ENCODE data around the gene B3GALT4.
"Not testable (repeated sequence)": the region's sequence is repeated elsewhere in the genome, so short reads cannot be mapped to it uniquely, and the experiment has no call there.

The B3GALT4 gene

DNA sequence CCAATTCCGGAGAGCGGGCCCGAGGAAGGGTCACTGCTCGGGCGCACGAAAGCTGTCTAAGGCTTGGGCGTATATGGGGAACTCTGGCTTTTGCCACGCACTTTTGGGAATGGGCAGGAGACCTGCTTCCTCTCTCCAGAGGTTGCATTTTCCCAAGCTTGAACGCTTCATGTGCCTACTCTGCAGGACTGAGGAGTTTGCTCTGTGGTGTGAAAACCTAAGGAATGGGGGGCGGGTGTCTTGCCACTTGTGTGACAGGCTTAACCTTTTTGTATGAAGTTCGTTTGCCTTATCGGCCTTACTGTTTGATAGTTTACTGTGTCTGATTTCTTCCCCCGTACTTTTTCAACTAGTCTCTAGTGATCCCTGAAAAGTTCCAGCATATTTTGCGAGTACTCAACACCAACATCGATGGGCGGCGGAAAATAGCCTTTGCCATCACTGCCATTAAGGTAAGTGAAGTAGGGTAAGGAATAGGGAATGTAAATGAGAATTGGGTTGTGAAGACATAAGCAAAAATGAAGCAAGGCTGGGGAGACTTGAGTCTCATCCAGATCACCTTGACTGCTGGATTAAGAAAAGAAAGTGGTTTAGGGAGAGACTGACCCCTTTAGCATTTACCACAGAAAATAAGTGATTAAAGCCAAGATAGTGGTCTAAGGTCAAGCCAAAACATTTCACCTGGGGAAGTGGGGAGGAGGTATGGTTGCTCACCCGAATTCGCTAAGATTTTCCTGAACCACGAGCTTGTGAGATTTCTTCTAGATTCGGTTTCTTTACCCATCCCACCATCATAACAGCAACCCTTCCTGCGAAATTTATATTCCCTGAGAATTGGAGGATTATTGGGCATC, 4.4 kb upstream of the B3GALT4 start:
- no peak for DNase-seq

DNA sequence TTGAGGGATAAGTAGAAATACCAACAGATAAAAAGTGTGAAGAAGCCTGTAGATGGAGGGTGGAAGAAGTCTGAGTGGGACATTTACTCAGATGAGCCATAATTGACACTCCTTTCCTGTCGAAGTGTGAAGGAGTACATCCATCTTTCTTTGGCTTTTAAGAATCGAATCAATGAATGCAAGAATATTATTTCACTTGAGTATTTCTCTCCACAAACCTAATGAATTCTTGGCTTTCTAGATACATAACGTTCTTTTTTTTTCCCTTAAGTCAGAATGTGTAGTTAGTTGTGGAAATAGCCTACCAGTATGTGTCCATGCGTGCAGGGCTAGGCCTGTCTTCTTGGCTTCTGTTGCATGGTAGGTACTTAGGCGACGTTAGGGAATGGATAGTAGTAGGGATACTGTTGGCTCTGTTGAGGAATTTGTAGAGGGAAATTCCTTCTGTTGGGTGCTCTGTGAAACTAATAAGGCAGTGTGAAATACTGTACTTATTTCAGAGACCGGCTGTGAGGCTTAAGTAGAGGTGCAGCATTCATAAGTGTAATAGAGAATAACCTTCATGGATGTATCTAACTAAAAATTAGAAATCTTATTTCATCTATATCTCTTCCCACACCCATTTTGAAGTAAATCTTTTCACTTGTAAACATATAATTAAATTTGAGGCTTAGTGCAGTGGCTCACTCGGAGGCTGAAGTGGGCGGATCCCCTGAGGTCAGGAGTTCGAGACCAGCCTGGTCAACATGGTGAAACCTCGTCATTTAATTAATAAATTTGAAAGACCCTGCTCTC, 3.6 kb upstream of the B3GALT4 start:
- no peak for DNase-seq

- no peak for DNase-seq
Observed at GRCh38 chr6:33273924-33274902, 2.7 kb upstream of the B3GALT4 start.

- not testable (repeated sequence) for DNase-seq
Observed at GRCh38 chr6:33275795-33276580, 935 bp upstream of the B3GALT4 start.

GRCh38 chr6:33276581-33276863, 401 bp upstream of the B3GALT4 start:
- DNase-seq = no peak

GRCh38 chr6:33277663-33278391, 904 bp downstream of the B3GALT4 start:
- DNase-seq = no peak

GRCh38 chr6:33278392-33278741, 1.4 kb downstream of the B3GALT4 start:
- DNase-seq = no peak

GRCh38 chr6:33278810-33279209, 1.9 kb downstream of the B3GALT4 start:
- no peak for DNase-seq

GRCh38 chr6:33279257-33279695, 2.4 kb downstream of the B3GALT4 start:
- DNase-seq = no peak

DNA sequence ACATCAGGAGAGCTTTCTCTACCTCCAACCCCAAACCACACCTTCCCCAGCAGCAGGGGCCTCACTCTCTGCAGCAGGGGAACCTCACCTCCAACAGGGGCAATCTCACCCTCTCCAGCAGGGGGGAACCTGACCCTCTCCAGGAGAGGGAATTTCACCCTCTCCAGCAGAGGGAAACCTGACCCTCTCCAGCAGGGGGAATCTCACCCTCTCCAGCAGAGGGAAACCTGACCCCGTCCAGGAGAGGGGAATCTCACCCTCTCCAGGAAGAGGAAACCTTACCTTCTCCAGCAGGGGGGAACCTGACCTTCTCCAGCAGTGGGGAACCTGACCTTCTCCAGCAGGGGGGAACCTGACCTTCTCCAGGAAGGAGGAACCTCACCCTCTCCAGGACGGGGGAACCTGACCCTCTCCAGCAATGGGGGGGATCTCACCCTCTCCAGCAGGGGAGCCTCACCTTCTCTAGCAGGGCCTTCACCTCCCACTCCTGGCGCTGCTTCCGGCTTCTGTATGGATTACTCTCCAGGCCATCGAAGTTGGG, 3.1 kb downstream of the B3GALT4 start:
- no peak for DNase-seq

GRCh38 chr6:33280539-33280938, 3.6 kb downstream of the B3GALT4 start:
- DNase-seq = no peak

DNA sequence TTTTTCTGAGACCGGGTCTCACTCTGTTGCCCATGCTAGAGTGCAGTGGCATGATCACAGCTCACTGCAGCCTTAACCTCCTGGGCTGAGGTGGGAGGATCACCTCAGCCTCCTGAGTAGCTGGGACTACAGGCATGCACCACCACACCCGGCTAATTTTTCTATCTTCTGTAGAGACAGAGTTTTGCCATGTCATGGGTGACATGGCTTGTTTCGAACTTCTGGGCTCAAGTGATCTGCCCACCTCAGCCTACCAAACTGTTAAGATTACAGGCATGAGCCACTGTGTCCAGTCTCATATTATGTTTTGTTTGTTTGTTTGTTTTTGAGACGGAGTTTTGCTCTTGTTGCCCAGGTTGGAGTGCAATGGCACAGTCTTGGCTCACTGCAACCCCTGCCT, 8.3 kb downstream of the B3GALT4 start:
- DNase-seq = not testable (repeated sequence)

- DNase-seq = no peak
Observed at GRCh38 chr6:33286946-33287914, 10.3 kb downstream of the B3GALT4 start.

- DNase-seq = no peak
Observed at GRCh38 chr6:33288141-33288920, 11.4 kb downstream of the B3GALT4 start.

DNA sequence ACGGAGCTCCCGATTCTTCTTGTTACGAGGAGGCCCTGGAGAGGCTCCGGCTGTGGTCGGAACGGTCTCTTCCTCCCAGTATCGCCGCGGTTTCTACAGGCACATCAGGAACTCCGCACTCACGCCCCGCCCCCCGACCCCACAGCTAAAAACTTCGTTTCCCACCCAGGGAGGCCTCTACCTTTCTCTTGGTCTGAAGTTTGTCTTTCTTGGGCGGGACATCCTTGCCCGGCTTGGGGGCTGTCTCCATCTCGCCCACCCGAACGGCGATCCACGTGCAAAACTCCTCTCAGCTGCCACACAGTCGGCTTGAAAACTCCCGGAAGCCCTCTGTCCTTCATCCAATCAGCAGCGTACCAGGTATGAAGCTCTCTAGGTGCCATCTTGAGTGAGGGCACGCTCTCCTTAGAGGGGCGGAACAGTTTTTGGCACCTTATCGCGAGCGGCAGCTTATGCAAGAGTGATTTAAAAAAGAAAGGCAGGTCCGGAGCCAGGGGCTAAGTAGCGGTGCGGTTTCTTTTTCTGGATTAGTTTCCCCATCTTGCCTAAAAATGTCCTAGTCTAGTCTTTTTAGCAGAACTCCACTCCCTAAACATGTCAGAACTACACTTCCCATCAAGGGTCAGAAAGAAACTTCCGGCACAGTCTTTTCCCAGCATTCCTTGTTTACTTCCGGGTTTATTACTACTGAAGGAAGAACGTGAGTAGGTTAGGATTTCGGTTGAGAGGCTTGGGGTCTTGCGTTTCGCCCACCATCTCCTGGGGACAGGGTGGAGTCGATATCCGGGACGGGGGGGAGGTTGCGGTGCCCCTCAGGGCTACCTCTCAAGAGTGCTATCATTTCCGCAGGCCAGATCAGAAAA, 12.2 kb downstream of the B3GALT4 start, which contains the start of the genes PFDN6 and WDR46:
Gene PFDN6 (plus strand): TSS at position 681 of the 863 bp plus-strand sequence. CDS start 256 bp downstream, outside the sequence.
Gene WDR46 (minus strand): TSS at position 319 of the 863 bp plus-strand sequence. CDS start 69 bp downstream, at position 250.
- DNase-seq = peak; percentile 75

GRCh38 chr6:33289784-33290315, 12.9 kb downstream of the B3GALT4 start:
- no peak for DNase-seq

- DNase-seq = no peak
Observed at GRCh38 chr6:33290459-33290858, 13.5 kb downstream of the B3GALT4 start.

Measured in NCI-H446 treated with DMSO at 0.1 percent for 48 hours (cell line).